ENCODE data around the gene CNGA3.

CNGA3 gene

DNA sequence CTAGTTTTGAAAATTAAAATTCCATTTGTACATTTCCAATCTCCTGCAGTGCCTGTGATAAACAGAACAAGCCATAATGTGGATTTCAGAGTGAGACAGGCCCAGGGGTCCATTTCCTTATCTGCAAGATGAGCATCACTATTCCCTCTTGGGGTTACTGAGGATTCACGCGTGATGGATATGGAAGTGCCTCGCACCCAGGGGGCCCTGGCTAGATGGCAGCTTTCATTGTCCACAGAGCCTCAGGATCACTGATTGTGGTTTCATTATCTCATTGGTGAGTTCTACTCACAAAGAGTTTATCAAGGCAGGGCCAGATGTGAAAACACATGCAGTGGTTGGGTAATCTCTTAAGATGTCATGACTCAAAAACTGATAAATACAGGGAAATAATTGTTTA is 11.6 kb downstream of the CNGA3 start:
- H3K9me3 ChIP-seq (ENCODE audit: insufficient read depth, low read depth, low read length): no peaks in the 10 kb centered on the region
- H3K9ac ChIP-seq (ENCODE audit: low read depth, low read length): no peak overlapping the region
- 91% methylated on average over 3 of the region's 3 CpGs for WGBS
- H3K36me3 ChIP-seq (ENCODE audit: insufficient read depth, low read length): no peaks in the 10 kb centered on the region
- no peaks in the 10 kb centered on the region for H3K27me3 ChIP-seq (ENCODE audit: insufficient read depth, low read length)
- no peak overlapping the region for H3K4me3 ChIP-seq (ENCODE audit: low read length)
- no peak overlapping the region for H3K27ac ChIP-seq (ENCODE audit: low read depth, low read length)
- no peaks in the 10 kb centered on the region for H3K4me1 ChIP-seq (ENCODE audit: insufficient read depth, low read length)

DNA sequence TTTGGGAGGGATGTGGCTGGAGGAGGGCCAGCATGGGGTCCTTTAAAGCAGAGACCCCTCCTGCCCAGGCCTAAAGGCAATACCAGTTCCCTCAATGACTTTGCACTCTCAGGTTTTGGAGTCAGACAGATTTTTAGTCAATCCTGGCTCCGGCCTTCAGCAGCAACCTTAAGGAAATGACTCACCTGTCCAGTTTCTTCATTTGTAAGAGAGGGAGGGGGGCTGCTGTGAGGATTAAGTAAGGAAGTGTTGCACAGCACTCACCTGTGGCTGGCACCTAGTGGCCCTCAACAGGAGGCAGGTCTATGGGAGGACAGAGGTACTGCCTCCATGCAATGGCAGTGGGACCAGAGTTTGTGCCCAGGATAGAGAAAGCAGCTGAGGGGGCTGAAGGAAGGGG is 13.7 kb downstream of the CNGA3 start:
- Histone ChIP-seq H3K9me3 (ENCODE audit: insufficient read depth, low read depth, low read length) (no peaks in the 10 kb centered on the region), H3K4me3 (ENCODE audit: low read length) (no peak overlapping the region), H3K9ac (ENCODE audit: low read depth, low read length) (no peak overlapping the region), H3K27ac (ENCODE audit: low read depth, low read length) (no peak overlapping the region), H3K27me3 (ENCODE audit: insufficient read depth, low read length) (no peaks in the 10 kb centered on the region), H3K4me1 (ENCODE audit: insufficient read depth, low read length) (no peaks in the 10 kb centered on the region), H3K36me3 (ENCODE audit: insufficient read depth, low read length) (no peaks in the 10 kb centered on the region)
- 95% methylated on average over 1 of the region's 1 CpG for WGBS

DNA sequence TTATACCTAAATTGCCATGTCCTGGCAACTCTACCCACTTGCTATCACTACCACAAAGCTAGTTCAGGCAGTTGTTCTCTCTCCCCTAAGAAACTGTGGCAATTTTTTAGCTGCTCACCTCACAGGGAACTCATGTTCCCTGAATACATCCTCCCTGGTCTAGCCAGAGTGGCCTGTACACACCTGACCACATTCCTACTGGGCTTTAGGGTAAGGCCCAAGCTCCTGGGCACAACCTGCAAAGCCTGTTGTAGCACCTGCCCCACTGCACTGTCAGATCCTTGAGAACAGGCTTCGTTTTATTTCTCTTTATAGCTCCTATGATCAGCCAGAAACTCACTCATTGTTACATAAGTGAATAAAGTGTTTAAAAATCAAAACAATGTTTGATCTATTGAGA is 21.5 kb downstream of the CNGA3 start:
- 80% methylated on average over 1 of the region's 1 CpG for WGBS
- Histone ChIP-seq H3K4me3 (ENCODE audit: low read length) (no peak overlapping the region), H3K9ac (ENCODE audit: low read depth, low read length) (no peak overlapping the region), H3K27ac (ENCODE audit: low read depth, low read length) (no peak overlapping the region), H3K36me3 (ENCODE audit: insufficient read depth, low read length) (no peaks in the 10 kb centered on the region), H3K4me1 (ENCODE audit: insufficient read depth, low read length) (no peaks in the 10 kb centered on the region), H3K9me3 (ENCODE audit: insufficient read depth, low read depth, low read length) (0 out of 2 replicates have a peak, but pooled peaks cover 2% of the 10 kb centered on the region), H3K27me3 (ENCODE audit: insufficient read depth, low read length) (no peaks in the 10 kb centered on the region)

DNA sequence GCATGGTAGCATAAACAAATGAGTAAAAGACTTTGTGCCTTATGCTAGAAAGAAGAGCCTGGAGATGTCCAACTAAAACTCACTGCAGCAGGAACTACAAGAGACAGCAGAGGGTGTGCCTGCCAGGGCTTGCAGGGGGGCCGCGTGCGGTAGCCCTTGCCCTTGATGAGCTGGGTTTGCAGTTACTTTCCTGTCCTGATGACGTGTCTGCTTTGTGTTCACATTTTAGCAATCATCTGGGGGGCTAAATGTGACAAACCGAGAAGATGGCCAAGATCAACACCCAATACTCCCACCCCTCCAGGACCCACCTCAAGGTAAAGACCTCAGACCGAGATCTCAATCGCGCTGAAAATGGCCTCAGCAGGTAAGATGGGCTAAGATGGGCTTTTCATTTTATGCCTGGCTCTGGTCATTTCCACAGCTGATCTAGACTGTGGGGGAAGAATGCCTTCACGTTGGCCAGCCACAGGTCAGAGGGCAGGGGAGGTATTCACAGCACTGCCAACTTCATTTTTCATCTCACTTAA is 23.5 kb downstream of the CNGA3 start:
- H3K9ac ChIP-seq (ENCODE audit: low read depth, low read length): no peak overlapping the region
- H3K9me3 ChIP-seq (ENCODE audit: insufficient read depth, low read depth, low read length): 0 out of 2 replicates have a peak, but pooled peaks cover 2% of the 10 kb centered on the region
- H3K27me3 ChIP-seq (ENCODE audit: insufficient read depth, low read length): no peaks in the 10 kb centered on the region
- 0 out of 2 replicates have a peak, but pooled peaks cover 2% of the 10 kb centered on the region for H3K4me1 ChIP-seq (ENCODE audit: insufficient read depth, low read length)
- no peak overlapping the region for H3K4me3 ChIP-seq (ENCODE audit: low read length)
- WGBS: 96% methylated on average over 9 of the region's 9 CpGs
- H3K27ac ChIP-seq (ENCODE audit: low read depth, low read length): no peak overlapping the region
- H3K36me3 ChIP-seq (ENCODE audit: insufficient read depth, low read length): no peaks in the 10 kb centered on the region

DNA sequence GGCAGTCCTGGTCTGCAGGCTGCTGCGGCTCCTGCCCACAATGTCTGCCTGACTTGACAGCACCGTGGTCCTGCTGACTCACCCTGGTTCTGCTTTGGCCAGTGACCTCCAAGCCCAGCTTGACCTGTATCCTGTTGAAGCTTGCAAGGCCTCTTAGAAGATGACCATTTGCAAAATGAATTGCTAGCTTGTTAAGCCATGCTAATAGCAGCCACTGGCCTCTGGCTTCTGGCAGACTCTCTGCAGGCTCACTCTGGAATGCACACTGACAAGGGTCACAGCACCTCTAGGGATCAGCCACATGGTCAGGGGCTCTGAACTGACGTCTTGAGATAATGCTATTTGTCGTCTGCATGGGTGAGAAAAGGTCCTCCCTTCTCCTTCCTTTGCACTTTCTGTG is 25.9 kb downstream of the CNGA3 start:
- Histone ChIP-seq H3K9ac (ENCODE audit: low read depth, low read length) (no peak overlapping the region), H3K9me3 (ENCODE audit: insufficient read depth, low read depth, low read length) (0 out of 2 replicates have a peak, but pooled peaks cover 2% of the 10 kb centered on the region), H3K27ac (ENCODE audit: low read depth, low read length) (no peak overlapping the region), H3K27me3 (ENCODE audit: insufficient read depth, low read length) (no peaks in the 10 kb centered on the region), H3K4me3 (ENCODE audit: low read length) (no peak overlapping the region), H3K36me3 (ENCODE audit: insufficient read depth, low read length) (no peaks in the 10 kb centered on the region), H3K4me1 (ENCODE audit: insufficient read depth, low read length) (0 out of 2 replicates have a peak, but pooled peaks cover 4% of the 10 kb centered on the region)
- WGBS: 75% methylated on average over 4 of the region's 4 CpGs

DNA sequence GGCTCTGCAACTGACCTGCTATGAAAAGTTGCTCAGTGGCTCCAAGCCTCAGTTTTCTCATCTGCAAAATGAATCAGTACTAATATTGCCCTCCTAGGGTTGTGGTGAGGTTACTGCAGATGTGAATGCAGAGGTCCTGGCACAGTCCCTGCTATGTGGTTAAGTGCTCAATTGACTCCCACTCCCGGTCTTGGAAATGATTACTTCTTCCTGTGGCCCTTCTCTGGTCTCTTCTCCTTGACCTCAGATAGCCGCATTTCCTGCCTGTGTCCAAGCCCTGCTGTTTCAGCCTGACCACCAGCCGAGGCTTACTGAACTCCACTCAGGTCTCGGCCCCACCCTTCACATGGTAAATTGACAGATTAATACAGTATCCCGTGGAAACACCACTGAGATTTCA is 26.3 kb downstream of the CNGA3 start:
- Histone ChIP-seq H3K27ac (ENCODE audit: low read depth, low read length) (no peak overlapping the region), H3K9me3 (ENCODE audit: insufficient read depth, low read depth, low read length) (0 out of 2 replicates have a peak, but pooled peaks cover 2% of the 10 kb centered on the region), H3K4me1 (ENCODE audit: insufficient read depth, low read length) (0 out of 2 replicates have a peak, but pooled peaks cover 4% of the 10 kb centered on the region), H3K27me3 (ENCODE audit: insufficient read depth, low read length) (no peaks in the 10 kb centered on the region), H3K36me3 (ENCODE audit: insufficient read depth, low read length) (no peaks in the 10 kb centered on the region), H3K4me3 (ENCODE audit: low read length) (no peak overlapping the region), H3K9ac (ENCODE audit: low read depth, low read length) (no peak overlapping the region)
- WGBS: 88% methylated on average over 5 of the region's 5 CpGs

DNA sequence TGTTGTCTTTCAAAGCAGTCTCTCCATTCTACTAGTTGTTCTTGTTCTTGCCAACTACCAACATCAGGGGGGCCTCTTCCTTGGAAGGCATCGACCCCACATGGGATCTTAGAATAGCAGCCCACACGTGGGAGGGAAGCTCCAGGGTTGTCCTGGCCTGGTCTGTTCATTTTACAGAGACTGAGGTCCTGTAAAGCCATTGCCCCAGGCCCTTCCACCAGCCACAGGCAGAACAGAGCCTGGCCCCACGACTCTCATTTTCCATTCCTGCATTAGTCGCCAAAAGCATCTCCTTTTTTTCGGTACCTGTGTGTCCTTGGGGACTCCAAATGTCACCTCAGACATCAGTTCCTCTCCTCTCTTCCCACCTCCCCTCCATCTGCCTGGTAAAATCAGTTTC is 28.0 kb downstream of the CNGA3 start:
- no peak overlapping the region for H3K9ac ChIP-seq (ENCODE audit: low read depth, low read length)
- no peak overlapping the region for H3K27ac ChIP-seq (ENCODE audit: low read depth, low read length)
- WGBS: 81% methylated on average over 5 of the region's 5 CpGs
- no peaks in the 10 kb centered on the region for H3K27me3 ChIP-seq (ENCODE audit: insufficient read depth, low read length)
- 0 out of 2 replicates have a peak, but pooled peaks cover 4% of the 10 kb centered on the region for H3K4me1 ChIP-seq (ENCODE audit: insufficient read depth, low read length)
- H3K4me3 ChIP-seq (ENCODE audit: low read length): no peak overlapping the region
- H3K9me3 ChIP-seq (ENCODE audit: insufficient read depth, low read depth, low read length): no peaks in the 10 kb centered on the region
- H3K36me3 ChIP-seq (ENCODE audit: insufficient read depth, low read length): no peaks in the 10 kb centered on the region

DNA sequence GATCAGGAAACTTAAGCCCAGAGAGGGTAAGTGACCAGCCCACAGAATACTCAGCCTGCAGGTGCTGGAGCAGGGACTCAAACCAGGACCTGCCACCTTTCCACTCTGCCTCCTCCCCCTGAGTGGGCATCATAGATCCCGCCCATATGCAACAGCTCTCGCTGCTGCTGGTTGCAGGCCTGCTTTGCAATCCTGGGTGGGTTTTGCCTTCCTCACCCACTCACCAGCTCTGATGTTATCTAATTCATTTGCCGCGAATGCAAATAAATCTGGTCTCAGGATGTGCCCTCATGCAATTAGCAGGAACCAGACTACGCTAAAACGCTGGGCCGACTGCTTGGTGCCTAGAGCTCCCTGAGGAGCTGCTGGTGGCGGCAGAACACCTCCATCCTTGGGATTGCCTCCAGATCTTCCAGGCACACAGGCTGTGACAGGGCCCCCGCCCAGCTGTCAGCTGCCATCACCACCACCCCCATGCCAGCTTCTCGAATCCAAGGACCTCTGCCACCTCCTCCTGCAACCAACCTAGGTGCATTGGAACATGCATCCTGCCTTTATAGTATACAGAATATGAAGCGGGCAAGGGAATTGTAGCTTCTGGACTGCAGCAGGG is 28.8 kb downstream of the CNGA3 start:
- WGBS: 92% methylated on average over 11 of the region's 11 CpGs
- H3K36me3 ChIP-seq (ENCODE audit: insufficient read depth, low read length): no peaks in the 10 kb centered on the region
- H3K9ac ChIP-seq (ENCODE audit: low read depth, low read length): no peak overlapping the region
- no peaks in the 10 kb centered on the region for H3K27me3 ChIP-seq (ENCODE audit: insufficient read depth, low read length)
- no peak overlapping the region for H3K27ac ChIP-seq (ENCODE audit: low read depth, low read length)
- no peaks in the 10 kb centered on the region for H3K9me3 ChIP-seq (ENCODE audit: insufficient read depth, low read depth, low read length)
- H3K4me3 ChIP-seq (ENCODE audit: low read length): no peak overlapping the region
- 0 out of 2 replicates have a peak, but pooled peaks cover 4% of the 10 kb centered on the region for H3K4me1 ChIP-seq (ENCODE audit: insufficient read depth, low read length)

DNA sequence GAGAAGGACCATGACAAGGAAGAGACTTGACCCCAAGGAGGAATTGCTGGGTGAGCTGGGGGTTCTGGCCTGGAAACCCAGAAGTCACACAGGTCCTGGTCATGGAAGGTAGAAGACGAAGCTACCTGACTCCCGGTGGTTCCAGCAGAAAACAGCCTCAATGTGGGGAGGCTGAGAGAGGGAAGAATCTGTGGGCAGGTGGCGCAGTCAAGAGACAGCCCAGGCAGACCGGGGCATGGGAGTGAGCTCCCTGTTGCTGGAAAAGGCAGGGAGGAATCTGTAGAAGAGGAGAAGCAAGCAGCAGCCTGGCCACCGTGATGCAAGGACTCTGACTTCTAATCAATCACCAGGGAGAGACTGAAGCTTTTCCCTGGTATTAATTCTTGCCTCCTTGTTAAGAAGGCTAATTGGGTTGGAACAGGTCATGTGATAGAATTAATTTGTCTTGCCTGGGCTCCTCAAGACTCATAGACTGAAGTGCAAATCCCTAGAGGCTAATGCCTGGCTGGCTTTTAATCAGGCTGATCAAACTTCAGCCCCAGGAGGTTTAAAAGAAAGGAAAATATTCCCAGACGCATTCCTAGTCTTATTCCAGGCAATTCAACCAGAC is 30.1 kb downstream of the CNGA3 start:
- WGBS: 88% methylated on average over 6 of the region's 6 CpGs
- H3K27me3 ChIP-seq (ENCODE audit: insufficient read depth, low read length): no peaks in the 10 kb centered on the region
- no peak overlapping the region for H3K9ac ChIP-seq (ENCODE audit: low read depth, low read length)

DNA sequence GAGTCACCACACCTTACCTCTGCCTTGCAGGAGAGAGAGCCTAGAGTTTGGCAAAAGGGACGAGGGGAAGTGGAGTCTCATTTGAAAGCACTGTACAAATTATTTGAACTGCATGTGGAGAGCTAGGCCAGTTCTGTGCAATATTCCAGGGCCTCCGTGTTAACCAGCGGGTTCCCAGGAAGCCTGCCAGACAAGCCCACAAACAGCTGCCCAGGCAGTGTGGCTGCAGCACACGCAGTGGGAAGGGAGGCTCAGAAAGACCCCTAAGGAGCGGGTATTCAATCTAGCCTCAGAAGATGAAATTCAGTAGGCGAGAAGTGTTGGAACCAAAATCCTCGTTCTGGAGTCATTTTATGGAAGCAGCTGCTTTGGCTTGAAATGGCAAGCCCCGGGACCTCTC is 30.7 kb downstream of the CNGA3 start:
- H3K27ac ChIP-seq (ENCODE audit: low read depth, low read length): no peak overlapping the region
- 85% methylated on average over 8 of the region's 8 CpGs for WGBS
- no peaks in the 10 kb centered on the region for H3K36me3 ChIP-seq (ENCODE audit: insufficient read depth, low read length)
- H3K27me3 ChIP-seq (ENCODE audit: insufficient read depth, low read length): no peaks in the 10 kb centered on the region
- H3K4me3 ChIP-seq (ENCODE audit: low read length): no peak overlapping the region
- H3K9ac ChIP-seq (ENCODE audit: low read depth, low read length): no peak overlapping the region
- H3K4me1 ChIP-seq (ENCODE audit: insufficient read depth, low read length): 0 out of 2 replicates have a peak, but pooled peaks cover 4% of the 10 kb centered on the region
- no peaks in the 10 kb centered on the region for H3K9me3 ChIP-seq (ENCODE audit: insufficient read depth, low read depth, low read length)

More for the DNA sequence above, 30.1 kb downstream of the CNGA3 start:
- Histone ChIP-seq H3K27ac (ENCODE audit: low read depth, low read length) (no peak overlapping the region), H3K9me3 (ENCODE audit: insufficient read depth, low read depth, low read length) (no peaks in the 10 kb centered on the region), H3K4me1 (ENCODE audit: insufficient read depth, low read length) (0 out of 2 replicates have a peak, but pooled peaks cover 4% of the 10 kb centered on the region), H3K36me3 (ENCODE audit: insufficient read depth, low read length) (no peaks in the 10 kb centered on the region), H3K4me3 (ENCODE audit: low read length) (no peak overlapping the region)

DNA sequence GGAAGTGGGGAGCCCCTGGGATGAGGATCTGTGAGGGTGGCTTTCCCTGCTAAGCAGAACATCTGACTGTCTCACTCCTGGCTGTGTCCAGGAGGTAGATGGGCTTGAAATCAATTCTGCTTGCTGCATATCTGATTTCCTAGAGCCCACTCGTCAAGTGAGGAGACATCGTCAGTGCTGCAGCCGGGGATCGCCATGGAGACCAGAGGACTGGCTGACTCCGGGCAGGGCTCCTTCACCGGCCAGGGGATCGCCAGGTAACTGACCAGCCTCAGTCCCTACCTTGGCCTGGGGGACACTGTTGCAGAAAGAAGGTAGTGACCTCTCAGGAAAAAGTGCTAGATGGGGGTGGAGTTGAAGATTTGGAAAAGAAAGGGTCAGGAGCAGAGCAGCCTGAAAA is 31.3 kb downstream of the CNGA3 start:
- H3K4me3 ChIP-seq (ENCODE audit: low read length): no peak overlapping the region
- H3K9ac ChIP-seq (ENCODE audit: low read depth, low read length): no peak overlapping the region
- no peaks in the 10 kb centered on the region for H3K36me3 ChIP-seq (ENCODE audit: insufficient read depth, low read length)
- H3K4me1 ChIP-seq (ENCODE audit: insufficient read depth, low read length): peaks cover 4% of the 10 kb centered on the region; the same call in 1 of the 2 replicates
- no peaks in the 10 kb centered on the region for H3K27me3 ChIP-seq (ENCODE audit: insufficient read depth, low read length)
- H3K9me3 ChIP-seq (ENCODE audit: insufficient read depth, low read depth, low read length): no peaks in the 10 kb centered on the region
- H3K27ac ChIP-seq (ENCODE audit: low read depth, low read length): no peak overlapping the region
- 79% methylated on average over 7 of the region's 7 CpGs for WGBS
